Bone marrow (tissue), 2 donors: ENCODE data around the gene ZFP90.
A peak's percentile ranks its signal among the peaks of the same experiment; 100 is the strongest.
"Not testable (repeated sequence)": the region's sequence is repeated elsewhere in the genome, so short reads cannot be mapped to it uniquely, and the experiment has no call there.

Experiments
- DNase-seq, 2 donors: peaks; one replicate each; lab custom pipeline; 2025; lab: John Stamatoyannopoulos, UW

The ZFP90 gene

GRCh38 chr16:68538880-68539701, at the start of gene ZFP90:
ZFP90 (plus strand) TSS chr16:68539291; CDS start chr16:68539793, 502 bp downstream.
- peak; percentile 53 to 58 for DNase-seq

DNA sequence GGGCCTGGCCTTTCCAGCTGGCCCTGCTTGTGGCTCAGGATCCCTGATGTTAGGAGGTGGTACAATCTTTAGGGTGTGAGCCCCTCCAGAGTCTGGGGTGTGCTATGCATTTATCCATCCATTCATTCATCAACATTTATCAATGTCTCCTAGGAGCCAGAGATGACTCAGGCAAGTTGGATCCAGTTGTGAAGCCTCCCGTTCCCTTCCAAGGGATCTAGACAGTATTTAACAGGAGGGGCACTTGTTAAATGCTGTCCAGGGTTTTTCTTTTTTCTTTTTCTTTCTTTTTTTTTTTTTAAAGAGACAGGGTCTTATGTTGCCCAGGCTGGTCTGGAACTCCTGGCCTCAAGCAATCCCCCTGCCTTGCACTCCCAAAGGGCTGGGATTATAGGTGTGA, 48.7 kb upstream of the ZFP90 start:
- DNase-seq = no peak

DNA sequence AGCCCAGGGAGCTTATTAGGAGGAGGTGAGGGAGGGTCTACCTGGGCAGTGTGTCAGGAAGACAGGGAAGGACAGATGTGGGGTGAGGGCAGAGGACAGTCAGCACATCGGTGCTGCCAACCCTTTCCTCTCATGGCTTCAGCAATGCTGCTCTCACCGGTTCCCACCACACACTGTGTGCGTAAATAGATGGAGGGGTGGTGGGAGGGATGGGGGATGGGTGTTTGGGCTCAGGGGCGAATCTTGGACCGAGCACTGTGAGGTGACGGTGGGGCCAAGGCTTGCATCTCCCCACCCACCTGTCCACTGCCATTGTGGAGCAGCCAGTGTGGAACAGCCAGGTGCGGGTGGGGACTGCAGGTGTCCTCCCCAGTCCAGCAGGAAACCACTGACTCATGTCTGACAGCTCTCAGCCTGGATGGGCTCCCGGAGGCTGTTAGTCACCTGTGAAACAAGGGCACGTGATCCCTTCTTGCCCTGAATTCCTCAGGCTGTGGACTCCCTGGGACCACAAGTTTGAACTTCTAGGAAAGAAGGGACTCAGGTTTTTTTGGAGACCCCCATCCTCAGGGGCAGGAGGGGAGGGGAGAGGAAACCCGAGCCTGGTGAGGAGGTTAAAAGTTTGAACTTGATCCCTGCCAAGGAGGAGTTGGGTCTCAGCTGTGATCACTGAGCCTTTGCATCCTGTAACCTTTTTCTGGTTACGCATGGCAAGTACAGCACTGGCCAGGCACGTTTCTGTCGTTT, 48.1 kb upstream of the ZFP90 start:
- DNase-seq = no peak

DNA sequence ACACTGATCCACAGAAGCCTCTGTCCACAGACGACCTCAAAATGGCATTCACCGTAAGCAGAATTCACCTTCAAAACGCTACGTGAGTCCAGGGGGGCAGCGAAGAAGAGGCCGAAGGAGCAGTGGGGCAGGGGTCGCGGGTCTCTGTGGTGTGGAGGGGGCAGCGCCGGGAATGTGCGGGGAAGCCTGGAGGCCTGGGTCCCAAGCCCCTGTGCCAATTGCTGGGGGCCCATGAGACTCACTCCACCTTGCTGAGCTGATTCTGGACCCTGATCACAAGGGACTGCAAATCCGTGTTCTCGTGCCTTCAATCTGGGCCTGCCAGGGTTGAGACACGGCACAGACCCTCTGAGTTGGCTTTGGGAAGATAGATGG, 47.5 kb upstream of the ZFP90 start:
- no peak for DNase-seq

DNA sequence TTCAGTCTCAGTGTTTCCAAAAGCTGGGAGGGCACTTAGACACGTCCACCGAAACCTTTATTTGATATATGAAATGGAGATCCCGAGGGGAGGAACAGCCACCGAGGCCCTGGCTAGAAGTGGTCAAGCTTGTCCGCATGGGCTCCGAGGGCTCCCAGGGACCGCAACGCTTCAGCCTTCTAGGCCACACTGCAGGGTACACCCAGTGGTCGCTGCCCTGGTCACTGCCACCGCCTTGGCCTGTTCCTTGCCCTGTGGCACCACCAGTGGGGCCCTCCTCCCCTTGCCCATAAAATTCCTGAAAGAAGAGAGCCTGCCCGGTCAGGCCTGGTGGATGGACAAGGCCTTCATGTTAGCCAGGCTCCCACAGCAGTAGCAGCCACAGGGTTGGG, 46.9 kb upstream of the ZFP90 start:
- no peak for DNase-seq

DNA sequence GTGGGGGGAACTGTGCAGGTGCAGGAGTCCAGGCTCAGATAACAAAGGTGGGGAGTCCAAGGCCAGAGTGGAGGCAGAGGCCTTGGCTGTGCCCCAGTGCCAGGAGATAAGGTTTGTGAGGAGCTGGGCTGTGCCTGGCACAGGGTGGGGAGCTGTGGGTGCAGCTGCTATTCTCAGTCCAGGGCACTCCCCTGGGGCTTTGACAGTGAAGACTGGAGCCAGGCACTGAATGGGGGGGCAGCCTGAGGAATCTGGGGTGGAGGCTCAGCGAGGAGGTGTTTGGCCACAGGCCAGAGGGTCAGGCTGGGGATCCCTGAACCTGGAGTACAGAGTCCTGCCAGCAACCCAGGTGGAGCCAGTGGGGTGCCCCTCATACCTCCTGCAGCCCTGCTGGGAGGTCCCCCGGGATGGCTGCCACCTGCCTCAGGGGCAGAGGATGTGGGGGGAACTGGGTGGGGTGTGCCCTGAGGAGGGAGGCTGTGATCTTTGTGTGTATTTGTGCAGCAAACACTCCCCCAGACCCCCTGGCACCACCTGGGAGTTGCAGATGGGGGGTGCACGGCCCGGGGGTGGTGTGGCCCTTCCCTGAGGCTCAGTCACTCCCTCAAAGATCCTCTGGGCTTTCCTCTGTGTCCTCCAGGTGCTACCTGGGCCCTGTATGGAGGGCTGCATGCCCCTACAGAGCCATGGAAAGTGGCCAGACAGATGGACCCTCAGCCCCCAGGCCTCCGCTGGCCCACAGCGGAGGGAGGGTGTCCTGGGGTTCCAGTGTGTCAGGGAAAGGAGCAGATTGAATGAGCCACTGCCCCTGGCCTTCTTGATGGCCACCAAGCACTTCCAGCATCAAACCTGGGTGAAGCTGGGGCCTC, 46.3 kb upstream of the ZFP90 start:
- DNase-seq = no peak

DNA sequence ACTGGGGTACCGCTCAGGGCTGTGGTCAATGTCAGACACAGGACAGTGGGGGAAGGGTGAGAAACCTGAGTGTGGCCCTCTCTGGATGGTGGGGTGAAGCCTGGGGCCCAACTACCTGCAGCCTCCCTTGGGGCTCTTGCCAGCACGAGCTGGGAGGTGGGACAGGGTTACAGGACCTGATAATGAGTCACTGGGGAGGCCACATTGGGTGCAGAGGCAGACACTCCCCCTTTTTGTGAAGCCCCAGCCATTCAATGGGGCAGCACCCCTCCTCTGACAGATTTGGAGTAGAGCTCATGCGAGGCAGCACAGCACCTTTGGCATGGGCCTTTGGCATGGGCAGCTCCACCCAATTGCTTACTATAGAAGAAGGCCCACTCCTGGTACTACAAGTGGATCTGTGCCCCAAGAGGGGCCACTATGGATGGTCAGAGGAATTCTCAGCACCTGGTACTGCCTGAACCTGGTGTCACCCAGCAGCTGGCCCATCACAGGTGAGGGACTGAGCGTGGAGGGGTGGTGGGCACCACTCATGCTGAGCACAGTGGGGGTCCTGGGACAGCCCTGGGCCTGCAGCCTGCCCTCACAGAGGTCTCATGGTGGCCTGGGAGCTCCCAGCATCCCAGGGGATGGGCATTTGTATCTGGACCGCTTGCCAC, 45.5 kb upstream of the ZFP90 start:
- no peak for DNase-seq

- DNase-seq = not testable (repeated sequence)
Observed at GRCh38 chr16:68494261-68494660, 44.8 kb upstream of the ZFP90 start.

DNA sequence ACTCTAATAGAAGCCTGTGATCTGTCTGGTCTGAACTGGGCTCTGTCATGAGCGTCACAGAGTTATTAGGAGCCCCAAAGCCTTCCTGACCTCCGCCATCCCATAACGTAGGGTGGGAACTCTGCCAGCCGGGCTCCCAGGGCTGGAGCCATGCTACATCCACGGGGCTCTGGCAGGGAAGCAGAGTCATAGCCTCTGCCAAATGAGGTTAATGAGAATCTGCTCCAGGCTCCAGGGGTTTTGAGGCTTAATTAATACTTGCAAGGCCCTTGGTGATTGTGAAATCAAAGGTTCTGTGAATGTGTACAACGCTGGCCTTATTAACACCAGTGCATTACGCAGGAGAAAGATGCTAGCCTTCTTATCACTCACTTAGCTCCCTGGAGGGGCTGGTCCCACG, 42.4 kb upstream of the ZFP90 start:
- no peak for DNase-seq

- no peak for DNase-seq
Observed at GRCh38 chr16:68499006-68499405, 40.1 kb upstream of the ZFP90 start.

- DNase-seq = no peak
Observed at GRCh38 chr16:68503334-68503733, 35.8 kb upstream of the ZFP90 start.

- no peak for DNase-seq
Observed at GRCh38 chr16:68504066-68504465, 35.0 kb upstream of the ZFP90 start.

DNA sequence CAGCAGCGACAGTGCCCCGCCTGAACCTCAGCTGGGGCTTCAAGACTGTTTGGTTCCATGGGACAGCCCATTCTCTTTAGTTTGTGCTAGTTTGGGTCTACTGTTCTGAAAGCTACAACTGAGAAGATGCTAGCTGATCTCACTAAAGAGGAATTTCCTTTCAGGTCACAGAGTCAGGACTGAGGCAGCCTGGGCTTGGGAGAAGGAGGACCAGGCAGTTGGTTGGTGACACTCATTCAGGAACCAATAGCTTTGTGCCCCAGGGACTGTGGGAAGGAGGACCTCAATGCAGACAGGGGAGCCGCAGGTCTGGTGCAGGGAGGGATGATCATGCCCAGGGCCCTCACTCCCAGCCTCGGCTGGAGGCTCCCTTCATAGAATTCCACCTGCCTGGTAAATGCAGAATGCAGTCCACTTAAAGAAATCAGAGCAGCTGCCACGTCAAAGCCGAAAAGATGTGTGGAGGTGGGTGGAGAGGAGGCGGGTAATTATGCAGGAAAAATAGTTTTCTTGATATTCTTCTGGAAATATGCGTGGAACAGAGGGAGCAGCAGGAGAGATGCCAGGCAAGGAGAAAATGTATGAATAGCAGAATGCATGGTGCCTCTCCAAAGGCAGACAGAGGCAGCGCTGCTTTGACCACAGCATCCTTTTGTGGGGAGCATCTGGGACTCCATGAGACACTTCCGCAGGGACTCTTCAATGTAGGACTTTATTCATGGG, 32.6 kb upstream of the ZFP90 start:
- no peak for DNase-seq

DNA sequence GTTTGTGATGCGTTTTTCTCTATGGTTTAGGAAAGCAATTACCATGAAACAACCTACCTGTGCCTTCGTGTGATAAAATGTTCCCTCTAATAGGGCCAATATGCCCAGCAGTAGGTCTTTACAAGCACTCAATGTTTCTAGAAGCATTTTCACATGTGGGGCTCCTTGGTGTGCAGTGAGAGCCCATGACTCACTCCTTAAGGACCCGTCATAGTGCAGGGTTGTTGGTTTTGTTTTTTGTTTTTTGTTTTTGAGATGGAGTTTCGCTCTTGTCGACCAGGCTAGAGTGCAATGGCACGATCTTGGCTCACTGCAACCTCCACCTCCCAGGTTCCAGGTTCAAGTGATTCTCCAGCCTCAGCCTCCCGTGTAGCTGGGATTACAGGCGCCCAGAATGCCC, 31.1 kb upstream of the ZFP90 start:
- no peak for DNase-seq

GRCh38 chr16:68508641-68509240, 30.4 kb upstream of the ZFP90 start:
- no peak for DNase-seq

DNA sequence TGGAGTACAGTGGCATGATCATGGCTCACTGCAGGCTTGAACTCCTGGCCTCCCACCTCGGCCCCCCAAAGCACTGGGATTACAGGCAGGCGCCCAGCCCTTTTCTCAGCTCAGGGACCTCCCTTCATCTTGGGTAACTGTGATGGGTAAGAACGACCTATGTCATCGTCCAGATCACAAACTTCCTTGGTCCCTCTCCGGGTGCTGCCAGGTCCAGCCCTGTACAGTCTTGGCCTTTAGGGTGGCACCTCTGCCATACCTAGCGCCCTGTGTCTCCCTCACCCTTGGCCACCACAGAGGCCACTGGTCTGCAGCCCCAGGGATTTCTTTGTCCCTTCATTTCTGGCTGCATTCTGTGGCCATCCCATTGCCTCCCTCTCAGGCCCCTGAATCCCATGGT, 29.7 kb upstream of the ZFP90 start:
- DNase-seq = no peak

DNA sequence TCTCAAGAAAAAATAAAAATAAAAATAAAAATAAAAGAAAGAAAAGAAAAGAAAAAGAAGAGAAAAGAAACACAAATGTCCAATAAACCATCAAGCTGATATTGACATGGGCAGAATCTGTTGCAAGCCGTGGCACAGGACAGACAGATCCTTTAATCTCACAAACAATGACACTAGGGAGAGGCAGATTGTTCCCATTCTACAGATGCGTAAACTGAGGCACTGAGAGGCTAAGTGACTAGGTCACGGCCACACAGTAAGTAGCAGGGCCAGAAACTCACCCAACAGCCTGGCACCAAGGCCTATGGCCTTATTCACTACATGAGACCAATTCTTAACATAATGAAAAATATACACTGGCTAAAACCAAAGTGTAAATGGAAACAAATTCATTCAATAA, 28.3 kb upstream of the ZFP90 start:
- DNase-seq = no peak

DNA sequence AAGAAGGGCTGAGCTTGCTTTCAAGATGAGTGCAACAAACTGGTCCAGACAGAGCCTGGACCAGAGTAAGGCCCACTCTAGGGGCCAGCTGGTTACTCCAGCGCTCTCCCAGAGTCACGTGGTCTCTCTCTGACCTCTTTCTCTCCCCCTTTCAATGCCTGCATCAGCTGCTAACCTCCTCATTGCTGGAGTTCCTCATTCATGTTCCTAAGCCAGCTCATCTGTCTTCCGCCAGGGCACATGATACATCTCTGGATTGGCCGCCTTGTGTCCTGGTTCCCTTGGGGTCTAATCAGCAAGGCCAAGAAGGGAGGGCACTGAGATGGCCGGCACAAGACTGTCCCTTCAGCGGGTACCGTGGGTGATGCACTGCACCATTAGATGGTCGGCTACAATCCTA, 26.9 kb upstream of the ZFP90 start:
- no peak for DNase-seq

DNA sequence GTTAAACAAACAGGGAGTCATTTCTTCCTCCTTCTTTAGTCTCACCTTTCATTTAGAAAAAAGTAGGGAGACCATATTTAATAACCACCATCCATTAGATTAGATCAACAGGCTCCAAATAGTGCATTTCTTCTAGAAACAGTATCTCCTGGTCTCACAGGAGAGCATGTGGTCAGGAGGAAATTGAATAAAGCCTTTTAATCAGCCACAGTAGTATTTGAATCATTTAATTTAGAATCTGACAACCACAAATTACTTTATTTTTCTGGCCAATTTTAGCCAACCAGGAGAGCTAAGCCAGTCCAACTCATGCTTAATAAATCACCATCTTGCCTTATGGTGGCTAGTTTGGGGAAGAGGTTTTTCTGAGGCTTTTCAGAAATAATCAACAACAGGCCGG, 26.3 kb upstream of the ZFP90 start:
- DNase-seq = no peak

- no peak for DNase-seq
Observed at GRCh38 chr16:68514511-68514910, 24.6 kb upstream of the ZFP90 start.

DNA sequence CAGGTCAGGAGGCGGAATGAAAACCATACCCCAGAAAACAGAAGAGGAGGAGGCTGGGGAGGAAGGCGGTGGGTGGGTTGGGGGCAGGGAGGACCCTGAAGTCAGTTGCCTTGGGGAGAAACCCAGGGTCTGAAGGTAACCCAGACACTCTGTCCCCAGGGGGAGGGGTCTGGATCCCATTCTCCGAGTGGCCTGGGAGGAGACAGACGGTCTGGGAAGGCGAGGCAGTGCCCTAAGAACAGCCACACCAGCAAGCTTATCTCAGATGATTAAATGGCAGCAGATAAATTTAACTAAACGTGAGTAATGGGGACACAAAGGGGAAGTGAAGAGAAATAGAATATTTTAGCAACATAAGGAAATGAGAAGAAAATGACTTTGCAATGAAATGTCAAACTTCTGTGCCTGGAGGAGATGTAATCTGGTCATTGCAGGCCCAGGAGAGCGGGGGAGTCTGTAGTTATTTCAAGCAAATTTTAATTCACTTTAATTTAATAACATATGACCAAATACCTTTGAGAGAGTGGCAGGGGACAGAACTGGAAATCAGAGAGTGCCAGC, 21.4 kb upstream of the ZFP90 start:
- peak in 1 of 2 donors; percentile 43 for DNase-seq
